Skeletal muscle tissue (tissue), 4 donors: ENCODE data around the gene TNS1. TPM values are rescaled to one million over a fixed set of nuclear protein-coding genes. Genes with fewer than 3 reads are reported as not detected.
"Not testable (repeated sequence)": the region's sequence is repeated elsewhere in the genome, so short reads cannot be mapped to it uniquely, and the experiment has no call there.

ENCODE experiments used
- H3K27ac ChIP-seq: one replicate; pipeline ENCODE4 v1.7.0; 2013; ENCODE audit warnings: mild to moderate bottlenecking, low read depth, low read length, inconsistent platforms
- H3K27me3 ChIP-seq, 3 donors: one replicate each; pipeline ENCODE4 v1.7.0; 2013; ENCODE audit warnings: low read length in 3 of 3; ENCODE audit not compliant: control insufficient read depth in 3 of 3, insufficient read depth in 3 of 3
- H3K36me3 ChIP-seq, 3 donors: one replicate each; pipeline ENCODE4 v1.7.0; 2013; ENCODE audit warnings: low read length in 3 of 3; ENCODE audit not compliant: control insufficient read depth in 3 of 3, insufficient read depth in 3 of 3
- H3K4me1 ChIP-seq, 3 donors: one replicate each; pipeline ENCODE4 v1.7.0; 2013; ENCODE audit warnings: low read length in 3 of 3, mild to moderate bottlenecking in 3 of 3; ENCODE audit not compliant: control insufficient read depth in 3 of 3, insufficient read depth in 3 of 3
- H3K4me3 ChIP-seq, 3 donors: one replicate each; pipeline ENCODE4 v1.7.0; 2013; ENCODE audit warnings: low read length in 3 of 3
- H3K9ac ChIP-seq, 3 donors: one replicate each; pipeline ENCODE4 v1.7.0; 2013; ENCODE audit warnings: low read length in 3 of 3, mild to moderate bottlenecking in 3 of 3, moderate library complexity in 2 of 3, low read depth in 1 of 3
- H3K9me3 ChIP-seq, 3 donors: one replicate each; pipeline ENCODE4 v1.7.0; 2013; ENCODE audit warnings: low read length in 3 of 3; ENCODE audit not compliant: control insufficient read depth in 3 of 3
- total RNA-seq: library from RNA; depleted of rRNA; stranded (reverse); fragments of >200 nt; gene quantifications from one replicate; pipeline ENCODE4 v1.2.3, GENCODE V29; 2014
- donor health status: Osteomylitis.

The TNS1 gene
- total RNA-seq, 1 donor from 2014 or later = 73.1 TPM

GRCh38 chr2:218036371-218036770 is 33.6 kb upstream of the TNS1 start:
- H3K27ac ChIP-seq = no peak overlapping the region
- no peak overlapping the region for H3K4me3 ChIP-seq
- peaks cover 0 to 4% (median 2%) of the 10 kb centered on the region in 3 donors for H3K27me3 ChIP-seq
- peaks cover 6 to 31% (median 21%) of the 10 kb centered on the region in 3 donors for H3K4me1 ChIP-seq
- H3K9ac ChIP-seq = no peak overlapping the region
- no peaks in the 10 kb centered on the region for H3K36me3 ChIP-seq
- H3K9me3 ChIP-seq = no peaks in the 10 kb centered on the region

DNA sequence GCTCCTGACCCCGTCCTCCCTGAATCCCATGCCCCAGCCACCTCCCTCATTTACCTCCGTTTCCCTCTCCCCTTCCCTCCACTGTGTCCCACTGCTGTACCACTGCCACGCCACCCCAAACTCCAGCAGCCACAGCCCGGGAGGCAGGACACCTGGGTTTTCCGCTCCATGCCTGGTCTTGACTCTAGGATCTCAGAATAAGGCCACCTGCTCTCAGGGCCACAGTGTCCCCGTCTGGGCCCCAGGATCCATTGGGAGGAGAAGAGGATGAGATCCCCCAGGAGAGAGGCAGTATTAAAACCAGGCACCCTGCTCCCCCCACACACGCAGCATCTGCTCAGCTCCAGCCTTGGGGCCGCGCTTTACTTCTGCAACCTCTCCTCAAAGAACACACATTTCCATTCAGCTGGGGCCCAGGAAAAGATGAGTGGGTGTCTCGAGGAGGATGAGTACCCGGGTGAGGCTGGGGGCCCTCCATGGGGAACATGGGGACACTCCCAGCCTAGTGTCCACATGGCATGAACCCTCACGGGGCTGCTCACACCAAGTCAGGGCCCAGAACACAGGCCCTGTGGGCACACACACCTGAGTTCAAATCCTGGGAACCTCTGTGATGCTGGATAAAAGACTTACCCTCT is 32.8 kb upstream of the TNS1 start:
- H3K27ac ChIP-seq = no peak overlapping the region
- H3K9ac ChIP-seq = peak overlapping the region in 1 of 3 donors; percentile 3
- peaks cover 6 to 31% (median 21%) of the 10 kb centered on the region in 3 donors for H3K4me1 ChIP-seq
- no peaks in the 10 kb centered on the region for H3K9me3 ChIP-seq
- H3K36me3 ChIP-seq = no peaks in the 10 kb centered on the region
- peaks cover 0 to 4% (median 2%) of the 10 kb centered on the region in 3 donors for H3K27me3 ChIP-seq
- no peak overlapping the region for H3K4me3 ChIP-seq

GRCh38 chr2:218034497-218035213 is 31.9 kb upstream of the TNS1 start:
- peaks cover 10 to 38% (median 27%) of the 10 kb centered on the region in 3 donors for H3K4me1 ChIP-seq
- not testable (repeated sequence) for H3K27ac ChIP-seq, H3K36me3 ChIP-seq, H3K9me3 ChIP-seq, H3K27me3 ChIP-seq
- peak overlapping the region in 2 of 3 donors; percentile 36 to 70 for H3K9ac ChIP-seq
- H3K4me3 ChIP-seq = peak overlapping the region; percentile 51 to 67 (median 64)

DNA sequence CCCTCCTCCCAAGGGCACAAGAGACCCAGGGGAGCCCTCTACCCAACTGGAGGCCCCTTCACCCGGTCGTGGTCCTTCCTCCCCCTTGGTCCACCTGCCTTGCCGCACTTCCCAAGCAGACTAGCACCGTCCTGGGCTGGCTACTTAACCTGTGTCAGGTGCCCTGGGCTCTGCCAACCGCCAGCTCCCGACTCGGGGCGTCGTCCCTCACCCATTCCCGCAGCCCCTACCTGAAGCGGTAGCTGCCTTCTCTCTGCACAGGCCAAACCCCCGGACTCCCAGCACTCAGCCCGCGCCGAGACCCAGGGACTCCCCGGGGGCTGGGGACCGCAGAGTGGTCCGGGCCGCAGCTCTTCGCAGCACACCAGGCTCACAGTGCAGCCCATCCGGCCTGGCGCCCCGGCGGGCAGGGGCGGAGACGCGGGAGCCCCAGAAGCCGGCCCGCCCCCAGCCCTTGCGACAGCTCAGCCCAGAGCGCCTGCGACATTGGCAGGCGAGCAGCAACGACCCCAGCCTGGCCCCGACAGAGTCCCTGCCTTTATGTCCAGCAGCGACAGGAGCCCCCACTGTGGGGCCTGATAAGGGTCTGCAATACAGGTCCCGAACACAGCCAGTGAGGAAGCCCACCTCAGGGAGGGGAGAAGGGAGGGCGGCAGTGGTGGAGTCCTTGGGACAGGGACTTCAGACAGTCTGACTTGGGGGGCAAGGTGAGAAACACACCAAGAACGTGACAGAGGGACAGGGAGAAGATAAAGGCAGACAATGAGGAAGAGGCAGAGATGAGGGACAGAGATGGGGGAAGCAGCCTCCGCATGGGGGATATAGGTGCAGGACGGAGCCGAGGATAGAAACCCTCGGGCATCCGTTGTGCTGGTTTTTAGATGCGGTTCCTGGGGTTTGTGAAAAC is 31.0 kb upstream of the TNS1 start:
- no peaks in the 10 kb centered on the region for H3K36me3 ChIP-seq
- no peak overlapping the region for H3K4me3 ChIP-seq
- H3K4me1 ChIP-seq = peaks cover 15 to 38% (median 28%) of the 10 kb centered on the region in 3 donors
- H3K9me3 ChIP-seq = no peaks in the 10 kb centered on the region
- no peak overlapping the region for H3K27ac ChIP-seq
- peak overlapping the region in 1 of 3 donors; percentile 70 for H3K9ac ChIP-seq
- H3K27me3 ChIP-seq = peaks cover 0 to 4% (median 2%) of the 10 kb centered on the region in 3 donors

- H3K27me3 ChIP-seq = peaks cover 0 to 4% (median 2%) of the 10 kb centered on the region in 3 donors
- peaks cover 19 to 41% (median 30%) of the 10 kb centered on the region in 3 donors for H3K4me1 ChIP-seq
- H3K4me3 ChIP-seq = no peak overlapping the region
Measured at GRCh38 chr2:218033208-218033589, 30.4 kb upstream of the TNS1 start.

DNA sequence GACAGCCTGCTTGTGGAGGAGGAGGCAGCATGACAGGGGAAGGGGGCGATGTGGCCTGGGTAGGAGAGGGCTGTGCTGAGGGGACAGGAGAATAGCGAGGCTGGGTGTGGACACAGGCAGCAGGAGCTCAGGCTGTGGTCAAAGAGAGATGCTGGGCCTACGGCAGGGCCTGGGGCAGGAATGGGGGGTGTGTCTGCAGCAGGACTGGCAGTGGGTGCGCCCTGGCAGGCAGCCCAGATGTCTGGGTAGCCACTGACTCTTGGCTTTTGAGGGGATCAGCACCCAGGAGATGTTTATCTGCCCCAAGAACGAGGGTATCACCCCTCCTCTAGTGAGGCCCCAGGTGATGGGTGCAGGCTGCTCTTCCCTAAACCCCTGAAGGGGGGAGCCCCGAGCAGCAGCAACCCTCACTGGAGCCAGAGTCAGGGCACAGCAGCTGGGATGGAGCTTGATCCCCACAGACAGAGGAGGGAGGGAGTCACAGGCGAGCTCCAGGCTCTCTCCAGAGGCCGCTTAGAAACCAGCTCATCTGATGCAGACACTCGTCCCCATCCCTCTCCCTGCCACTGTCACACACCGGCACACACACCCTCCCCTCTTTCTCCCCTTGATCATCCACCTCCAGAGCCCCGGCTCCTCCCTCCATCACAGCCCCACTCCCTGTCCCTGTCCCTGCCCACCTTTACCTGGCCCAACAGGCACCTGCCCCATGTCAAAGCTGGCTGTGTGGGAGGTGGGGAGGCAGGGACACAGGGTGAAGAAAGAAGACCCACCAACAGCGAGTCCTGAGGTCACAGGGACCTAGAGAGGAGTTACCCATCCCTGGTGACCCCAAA is 29.8 kb upstream of the TNS1 start:
- H3K9me3 ChIP-seq = no peaks in the 10 kb centered on the region
- no peak overlapping the region for H3K4me3 ChIP-seq
- H3K27ac ChIP-seq = no peak overlapping the region
- H3K36me3 ChIP-seq = no peaks in the 10 kb centered on the region
- peaks cover 0 to 4% (median 2%) of the 10 kb centered on the region in 3 donors for H3K27me3 ChIP-seq
- peaks cover 19 to 47% (median 36%) of the 10 kb centered on the region in 3 donors for H3K4me1 ChIP-seq
- no peak overlapping the region for H3K9ac ChIP-seq

More at GRCh38 chr2:218033208-218033589, 30.4 kb upstream of the TNS1 start:
- H3K9me3 ChIP-seq = no peaks in the 10 kb centered on the region
- no peaks in the 10 kb centered on the region for H3K36me3 ChIP-seq
- H3K27ac ChIP-seq = no peak overlapping the region
- no peak overlapping the region for H3K9ac ChIP-seq

GRCh38 chr2:218031771-218032257 is 29.0 kb upstream of the TNS1 start:
- H3K4me1 ChIP-seq = peaks cover 24 to 54% (median 44%) of the 10 kb centered on the region in 3 donors
- H3K27ac ChIP-seq = no peak overlapping the region
- no peak overlapping the region for H3K4me3 ChIP-seq
- no peak overlapping the region for H3K9ac ChIP-seq
- no peaks in the 10 kb centered on the region for H3K36me3 ChIP-seq
- H3K9me3 ChIP-seq = no peaks in the 10 kb centered on the region
- peaks cover 0 to 4% (median 2%) of the 10 kb centered on the region in 3 donors for H3K27me3 ChIP-seq

DNA sequence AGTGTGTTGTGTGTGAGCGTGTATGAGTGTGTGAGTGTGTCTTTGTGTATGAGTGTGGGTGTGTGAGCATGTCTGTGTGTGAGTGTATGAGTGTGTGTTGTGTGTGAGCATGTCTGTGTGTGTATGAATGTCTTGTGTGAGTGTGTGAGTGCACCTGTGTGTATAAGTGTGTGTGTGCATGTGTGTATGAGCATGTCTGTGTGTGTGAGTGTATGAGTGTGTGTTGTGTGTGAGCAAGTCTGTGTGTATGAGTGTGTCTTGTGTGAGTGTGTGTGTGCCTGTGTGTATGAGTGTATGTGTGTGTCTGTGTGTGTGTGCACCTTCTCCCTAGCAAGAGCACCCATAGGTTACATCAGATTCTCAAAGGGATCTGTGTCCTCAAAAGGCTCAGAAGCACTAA is 28.5 kb upstream of the TNS1 start:
- H3K27ac ChIP-seq = no peak overlapping the region
- H3K9ac ChIP-seq = no peak overlapping the region
- H3K27me3 ChIP-seq = peaks cover 0 to 4% (median 2%) of the 10 kb centered on the region in 3 donors
- H3K36me3 ChIP-seq = no peaks in the 10 kb centered on the region
- no peaks in the 10 kb centered on the region for H3K9me3 ChIP-seq
- peaks cover 29 to 60% (median 49%) of the 10 kb centered on the region in 3 donors for H3K4me1 ChIP-seq
- no peak overlapping the region for H3K4me3 ChIP-seq
